OCI-LY3 (cell line): ENCODE results near the gene SSBP2.

ENCODE experiments used
- CTCF ChIP-seq: fragments of 200-600, 300-600 bp; sonication (generic); IDR thresholded peaks from 2 replicates; pipeline ENCODE4 v1.5.1; 2014; ENCODE audit warnings: antibody characterized with exemption, low read length, low read depth
- EZH2phosphoT487 ChIP-seq: fragments of 200-600 bp; shearing (Covaris generic); IDR thresholded peaks from 2 replicates; pipeline ENCODE4 v1.6.1; 2018; ENCODE audit warnings: antibody characterized with exemption, mixed run types, low read depth

DNA sequence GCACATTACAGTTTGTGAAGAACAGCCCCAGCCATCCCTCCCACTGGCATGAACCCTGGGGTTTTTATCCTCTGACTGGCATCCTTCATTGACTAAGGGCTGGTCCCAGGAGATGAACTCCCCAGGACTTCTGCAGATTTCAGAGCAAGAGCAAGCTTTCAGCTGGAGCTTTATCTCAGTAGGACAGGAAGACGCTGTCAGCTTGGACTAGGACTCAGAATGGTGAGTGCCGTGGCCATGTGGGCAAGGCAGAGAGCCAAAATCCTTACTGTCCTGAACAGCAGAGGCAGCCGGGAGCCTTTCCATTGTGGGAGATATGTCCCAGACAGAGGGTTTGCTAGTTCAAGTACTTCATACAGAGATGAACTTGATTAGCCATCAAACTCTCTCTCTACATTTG, 353.7 kb downstream of the SSBP2 start:
- TF ChIP-seq CTCF (no peak), EZH2phosphoT487 (no peak)
